CD4-positive, alpha-beta T cell treated with Interleukin-1 beta for 1 hour (primary cell): ENCODE measurements around the gene CD177.
"Not testable (repeated sequence)": the region's sequence is repeated elsewhere in the genome, so short reads cannot be mapped to it uniquely, and the experiment has no call there.

ENCODE experiments used
- DNase-seq, 2 donors: peaks; one replicate each; pipeline ENCODE4 v3.0.0-alpha.2; 2020 to 2022

The CD177 gene, protein sequence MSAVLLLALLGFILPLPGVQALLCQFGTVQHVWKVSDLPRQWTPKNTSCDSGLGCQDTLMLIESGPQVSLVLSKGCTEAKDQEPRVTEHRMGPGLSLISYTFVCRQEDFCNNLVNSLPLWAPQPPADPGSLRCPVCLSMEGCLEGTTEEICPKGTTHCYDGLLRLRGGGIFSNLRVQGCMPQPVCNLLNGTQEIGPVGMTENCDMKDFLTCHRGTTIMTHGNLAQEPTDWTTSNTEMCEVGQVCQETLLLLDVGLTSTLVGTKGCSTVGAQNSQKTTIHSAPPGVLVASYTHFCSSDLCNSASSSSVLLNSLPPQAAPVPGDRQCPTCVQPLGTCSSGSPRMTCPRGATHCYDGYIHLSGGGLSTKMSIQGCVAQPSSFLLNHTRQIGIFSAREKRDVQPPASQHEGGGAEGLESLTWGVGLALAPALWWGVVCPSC

DNA sequence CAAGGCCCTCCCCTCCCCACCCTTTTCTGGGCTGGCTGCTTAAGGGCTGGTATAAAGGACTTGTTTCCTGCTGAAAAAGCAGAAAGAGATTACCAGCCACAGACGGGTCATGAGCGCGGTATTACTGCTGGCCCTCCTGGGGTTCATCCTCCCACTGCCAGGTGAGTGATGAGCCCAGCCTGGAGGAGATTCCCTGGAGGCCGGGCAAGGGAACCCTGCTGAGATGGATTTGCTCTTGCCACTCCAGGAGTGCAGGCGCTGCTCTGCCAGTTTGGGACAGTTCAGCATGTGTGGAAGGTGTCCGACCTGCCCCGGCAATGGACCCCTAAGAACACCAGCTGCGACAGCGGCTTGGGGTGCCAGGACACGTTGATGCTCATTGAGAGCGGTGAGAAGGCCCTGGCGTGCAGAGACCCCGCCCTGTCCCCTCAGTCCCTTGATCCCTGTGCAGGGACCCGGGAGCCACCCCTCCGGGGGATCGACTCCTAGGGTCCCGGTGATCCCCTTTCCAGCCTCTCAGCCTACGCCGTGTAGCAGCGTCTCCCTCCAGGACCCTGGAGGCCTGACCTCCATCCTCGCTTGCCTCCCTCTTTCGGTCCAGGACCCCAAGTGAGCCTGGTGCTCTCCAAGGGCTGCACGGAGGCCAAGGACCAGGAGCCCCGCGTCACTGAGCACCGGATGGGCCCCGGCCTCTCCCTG is at the start of gene CD177:
Gene CD177 (plus strand): TSS at position 81 of the 699 bp plus-strand sequence. CDS start 29 bp downstream, at position 110.
- no peak for DNase-seq

DNA sequence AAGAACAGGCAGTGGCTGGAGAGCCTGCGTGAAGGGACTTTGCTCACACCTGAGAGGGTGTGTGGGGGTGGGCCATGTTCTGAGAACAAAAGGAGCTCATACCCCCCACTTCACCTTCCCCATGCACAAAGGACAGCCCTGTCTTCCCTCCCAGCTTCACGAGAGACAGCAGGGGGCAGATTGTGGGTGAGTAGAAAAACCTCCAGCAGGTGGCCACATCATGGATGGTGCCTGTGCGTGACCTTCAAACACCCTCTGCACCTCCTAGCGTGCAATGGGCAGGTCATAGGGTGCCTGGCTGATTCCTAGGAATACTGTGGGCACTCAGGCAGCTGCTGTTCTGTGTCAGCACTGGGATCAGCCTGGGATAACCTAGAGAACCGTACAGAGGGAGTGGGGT is 47.8 kb upstream of the CD177 start:
- DNase-seq = no peak

DNA sequence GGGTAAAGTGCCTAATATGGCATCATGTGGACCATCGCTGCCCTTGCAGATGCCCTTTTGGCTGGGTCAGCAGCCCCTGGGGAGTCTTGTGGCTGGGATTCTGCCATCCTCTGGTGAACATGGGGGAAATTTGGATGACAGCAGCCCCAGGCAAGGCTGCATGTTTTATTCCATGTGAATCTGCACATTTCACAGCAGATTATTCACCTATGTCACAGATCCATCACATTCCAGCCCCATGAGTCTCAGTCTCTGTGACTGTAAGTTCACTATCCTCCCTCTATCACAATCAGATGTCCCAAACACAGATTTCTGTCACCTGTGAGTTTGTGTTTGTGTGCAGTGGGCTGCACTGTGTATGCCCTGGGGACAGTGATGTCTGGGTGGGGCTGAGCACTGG is 47.4 kb upstream of the CD177 start:
- no peak for DNase-seq

DNA sequence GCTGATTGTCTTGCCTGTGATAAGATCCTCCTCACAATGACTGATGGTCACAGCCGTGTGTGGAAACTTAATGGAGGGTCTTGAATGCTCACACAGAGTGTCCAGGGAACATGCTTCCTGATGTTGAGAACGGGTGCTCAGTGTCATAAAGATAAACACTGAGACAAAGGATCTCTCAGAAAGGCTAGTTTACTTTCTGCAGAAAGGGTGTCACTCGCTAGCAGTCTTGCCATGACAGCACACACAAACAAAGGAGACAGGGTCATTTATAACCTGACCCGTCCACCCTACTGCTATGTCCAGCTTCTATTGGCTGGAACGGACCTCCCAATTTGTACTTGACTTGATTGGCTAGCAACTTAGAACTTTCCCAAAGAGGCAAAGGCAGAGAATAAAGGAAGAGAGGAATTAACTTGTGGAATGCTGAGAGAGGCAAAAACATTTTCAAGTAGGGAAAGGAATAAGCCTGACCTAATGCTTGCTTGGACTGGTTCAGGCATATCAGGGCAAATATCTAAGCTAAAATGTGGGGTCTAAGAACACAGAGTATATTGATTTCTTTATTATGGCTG is 45.2 kb upstream of the CD177 start:
- DNase-seq = no peak

DNA sequence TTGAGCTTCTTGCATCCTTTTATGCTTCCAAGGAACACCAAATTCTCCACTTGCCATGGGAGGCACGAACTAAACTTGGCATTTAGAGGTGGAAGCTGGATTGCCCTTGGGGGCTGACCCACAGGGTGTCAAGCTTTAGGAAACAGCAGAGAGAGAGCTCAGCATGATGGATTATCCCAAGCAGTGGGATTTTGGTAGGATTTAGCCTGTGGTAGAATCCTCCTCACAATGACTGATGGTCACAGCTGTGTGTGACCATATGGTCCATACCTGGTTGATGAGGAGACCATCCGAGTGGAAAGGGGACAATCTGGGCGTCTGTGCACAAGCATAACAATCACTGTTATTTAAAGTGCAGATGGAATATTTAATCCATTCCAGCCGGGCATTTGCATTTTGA is 44.0 kb upstream of the CD177 start:
- no peak for DNase-seq

DNA sequence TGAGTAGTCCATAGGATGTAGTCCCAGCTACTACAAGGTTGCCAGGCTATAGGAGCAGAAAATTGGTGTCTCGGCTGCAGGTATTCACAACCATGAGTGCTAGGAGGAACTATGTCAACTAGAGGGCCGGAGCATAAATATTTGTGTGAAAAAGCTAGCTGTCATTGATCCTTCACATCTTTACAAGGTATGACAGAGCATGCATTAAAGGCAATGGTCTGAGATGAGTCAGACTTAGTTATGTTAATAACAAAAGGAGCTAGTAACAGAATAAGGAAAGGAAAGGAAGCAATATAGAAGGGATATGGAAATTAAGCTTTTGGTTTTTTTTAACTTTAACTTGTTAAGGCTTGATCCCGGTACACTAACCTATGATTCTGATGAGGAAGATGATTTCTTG is 43.3 kb upstream of the CD177 start:
- DNase-seq = no peak

DNA sequence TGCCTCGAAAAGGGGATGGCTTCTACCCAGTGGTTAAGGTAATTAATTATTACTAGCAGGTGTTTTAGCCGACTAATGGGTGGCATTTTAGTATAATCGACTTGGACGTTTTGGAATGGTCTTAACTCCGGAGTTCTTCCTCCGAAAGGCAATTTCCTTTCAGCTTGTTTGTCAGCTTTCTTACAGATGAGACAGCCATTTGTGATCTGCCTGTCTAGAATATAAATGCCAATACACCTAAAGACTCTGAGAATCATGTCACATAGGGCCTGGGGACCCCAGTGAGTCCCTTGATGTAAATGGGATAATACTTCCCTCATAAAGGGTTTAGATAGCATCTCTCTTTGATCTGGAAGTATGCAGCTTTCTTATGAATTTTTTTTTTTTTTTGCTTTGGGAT is 42.2 kb upstream of the CD177 start:
- DNase-seq = no peak

DNA sequence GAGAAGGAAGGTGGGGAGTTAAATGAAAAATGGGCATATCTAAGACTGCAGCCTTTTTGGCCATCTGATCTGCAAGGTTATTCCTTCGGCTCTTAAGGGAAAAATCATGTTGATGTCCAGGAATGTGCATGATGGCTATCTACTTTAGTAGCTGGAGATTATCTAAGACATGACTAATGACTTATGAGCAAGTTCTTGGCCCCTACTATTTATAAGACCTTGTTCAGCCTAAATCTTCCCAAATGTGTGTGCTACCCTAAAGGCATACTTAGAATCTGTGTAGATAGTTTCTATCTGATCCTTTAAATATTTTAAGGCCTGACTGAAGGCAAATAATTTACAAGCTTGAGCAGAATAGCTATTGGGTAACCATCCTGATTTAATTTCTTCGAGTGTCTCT is 41.8 kb upstream of the CD177 start:
- no peak for DNase-seq

DNA sequence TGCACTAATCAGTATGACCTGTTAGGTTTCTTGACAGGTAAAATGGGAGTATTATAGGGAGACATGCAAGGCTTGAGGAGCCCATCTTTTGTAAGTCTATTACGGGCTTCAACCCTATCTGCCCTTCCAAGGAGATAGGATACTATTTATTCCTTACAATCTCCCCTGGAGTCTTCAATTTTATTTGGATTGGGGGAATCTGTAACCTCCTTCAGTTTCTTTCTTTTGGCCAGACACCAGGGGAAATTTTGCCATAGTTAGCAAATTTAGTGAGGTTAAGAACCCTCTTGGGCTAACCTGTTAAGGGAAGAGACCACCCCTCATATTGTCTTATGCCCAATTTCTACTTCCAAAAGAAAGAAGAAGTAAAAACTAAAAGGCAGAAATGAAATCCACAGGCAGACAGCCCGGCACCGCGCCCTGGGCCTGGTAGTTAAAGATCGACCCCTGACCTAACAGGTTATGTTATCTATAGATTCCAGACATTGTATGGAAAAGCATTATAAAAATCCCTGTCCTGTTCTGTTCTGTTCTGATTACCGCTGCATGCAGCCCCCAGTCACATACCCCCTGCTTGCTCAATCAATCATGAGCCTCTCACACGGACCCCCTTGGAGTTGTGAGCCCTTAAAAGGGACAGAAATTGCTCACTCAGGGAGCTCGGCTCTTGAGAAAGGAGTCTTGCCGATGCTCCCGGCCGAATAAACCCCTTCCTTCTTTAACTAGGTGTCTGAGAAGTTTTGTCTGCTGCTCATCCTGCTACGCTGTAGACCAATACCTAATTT is 39.6 kb upstream of the CD177 start:
- no peak for DNase-seq

DNA sequence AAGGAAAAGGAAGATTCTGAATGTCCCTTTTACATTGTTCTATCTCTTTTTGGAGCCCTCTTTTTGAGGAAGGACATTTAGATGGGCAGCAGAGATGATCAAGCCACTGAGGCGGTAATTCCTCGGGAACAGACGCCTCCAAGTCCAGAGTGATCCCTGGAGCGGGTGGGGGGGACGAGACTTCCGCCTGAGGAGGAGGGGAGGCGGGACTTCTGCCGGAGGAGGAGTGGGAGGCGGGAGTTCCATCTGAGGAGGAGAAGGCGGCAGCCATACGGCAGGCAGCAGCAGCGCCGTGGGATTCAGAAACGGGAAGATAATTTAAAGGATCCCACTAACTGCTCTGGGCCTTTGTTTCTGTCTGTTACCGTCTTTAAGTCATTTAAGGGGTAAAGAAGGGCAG is 37.6 kb upstream of the CD177 start:
- DNase-seq = no peak

DNA sequence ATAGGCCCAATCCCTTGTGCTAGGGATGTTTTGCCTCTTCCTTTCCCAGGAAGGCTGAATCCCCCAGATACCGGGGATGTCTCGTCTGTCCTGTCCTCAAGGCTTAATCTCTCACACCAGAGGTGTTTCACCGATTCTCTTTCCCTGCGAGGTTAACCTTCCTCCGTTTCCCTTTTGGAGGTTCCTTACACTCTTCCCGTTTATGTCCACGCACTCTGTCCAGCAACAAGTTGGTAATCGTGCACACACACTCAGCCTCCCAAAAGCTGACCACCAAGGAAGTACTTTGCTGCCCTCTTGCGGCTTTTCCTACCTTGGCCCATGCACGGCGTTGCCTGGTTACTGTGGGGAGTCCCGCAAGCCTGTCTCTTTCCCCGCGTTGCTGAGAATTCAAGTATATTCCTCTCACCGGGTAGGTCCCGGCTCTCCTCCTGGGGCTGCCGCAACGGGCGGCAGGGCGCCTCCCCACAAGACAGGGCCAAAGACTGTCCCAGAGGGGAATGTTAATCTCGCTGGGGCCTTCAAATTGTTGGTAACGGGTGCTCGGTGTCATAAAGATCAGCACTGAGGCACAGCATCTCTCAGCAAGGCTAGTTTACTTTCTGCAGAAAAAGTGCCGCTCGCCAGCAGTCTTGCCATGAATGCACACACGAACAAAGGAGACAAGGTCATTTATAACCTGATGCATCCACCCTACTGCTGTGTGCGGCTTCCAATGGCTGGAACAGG is 36.7 kb upstream of the CD177 start:
- no peak for DNase-seq

DNA sequence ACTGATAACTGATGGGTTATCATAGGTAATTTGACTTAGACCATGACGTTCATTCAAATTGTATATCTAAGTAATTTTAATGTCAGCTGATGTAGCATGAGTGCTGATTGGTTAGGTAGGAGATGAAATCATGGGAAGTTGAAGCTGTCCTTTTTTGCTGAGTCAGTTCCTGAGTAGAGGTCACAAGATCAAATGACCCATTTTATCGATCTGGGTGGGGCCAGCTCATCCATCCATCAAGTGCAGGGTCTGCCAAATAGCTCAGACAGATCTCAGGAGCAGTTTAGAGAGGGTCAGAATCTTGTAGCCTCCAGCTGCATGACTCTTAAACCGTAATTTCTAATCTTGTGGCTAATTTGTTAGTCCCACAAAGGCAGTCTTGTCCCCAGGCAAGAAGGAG is 35.3 kb upstream of the CD177 start:
- no peak for DNase-seq

DNA sequence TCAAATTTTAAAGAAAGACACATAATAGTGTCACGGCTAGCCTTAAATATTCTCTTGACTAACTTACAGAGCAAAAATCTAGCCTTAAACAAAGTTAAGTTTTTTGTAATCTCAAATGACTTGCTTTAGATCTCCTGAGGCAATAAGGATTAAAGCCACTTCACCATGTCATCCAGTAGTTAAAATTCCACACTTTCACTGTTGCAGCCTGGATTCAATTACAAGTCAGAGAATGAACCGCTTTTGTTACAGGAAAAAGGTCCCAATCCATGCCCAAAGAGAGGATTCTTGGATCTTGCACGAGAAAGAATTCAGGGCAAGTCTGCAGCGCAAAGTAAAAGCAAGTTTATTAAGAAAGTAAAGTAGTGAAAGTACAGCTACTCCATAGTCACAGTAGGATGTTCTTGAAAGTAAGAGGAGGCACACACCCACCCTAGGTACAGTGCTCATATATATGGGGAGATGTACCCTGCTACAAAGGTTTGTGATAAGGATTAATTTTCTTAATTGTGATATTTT is 34.6 kb upstream of the CD177 start:
- no peak for DNase-seq

DNA sequence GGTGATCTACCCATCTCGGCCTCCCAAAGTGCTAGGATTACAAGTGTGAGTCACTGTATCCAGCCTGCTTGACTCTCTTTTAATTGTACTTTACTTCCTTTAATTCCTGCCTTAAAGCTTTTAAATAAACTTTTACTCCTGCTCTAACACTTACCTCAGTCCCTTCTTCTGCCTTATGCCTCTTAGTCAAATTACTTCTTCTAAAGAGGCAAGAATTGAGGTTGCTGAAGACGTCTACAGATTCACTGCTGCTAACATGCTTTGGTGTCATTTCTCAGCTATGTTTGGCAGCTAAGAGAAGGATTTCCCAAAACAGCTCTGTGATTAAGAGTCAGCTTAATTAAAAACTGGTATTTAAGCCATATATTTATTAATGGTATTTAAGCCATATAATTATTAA is 32.9 kb upstream of the CD177 start:
- no peak for DNase-seq

DNA sequence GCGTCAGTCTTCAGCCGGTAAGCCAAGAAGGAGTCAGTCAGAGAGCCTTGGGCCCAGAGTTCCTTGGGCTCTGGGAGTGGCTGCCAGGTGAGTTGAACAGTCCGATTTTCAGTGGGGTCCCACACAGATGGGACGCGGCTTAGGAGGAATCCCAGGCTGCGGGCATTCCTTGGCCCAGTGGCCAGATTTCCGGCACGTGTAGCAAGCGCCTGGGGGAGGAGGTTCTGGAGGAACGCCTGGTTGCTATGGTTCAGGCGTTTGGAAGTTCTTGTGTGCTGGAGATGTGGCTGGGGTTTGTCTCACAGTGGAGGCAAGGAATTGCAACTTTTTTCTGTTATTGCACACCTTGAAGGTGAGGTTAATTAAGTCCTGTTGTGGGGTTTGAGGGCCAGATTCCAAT is 26.7 kb upstream of the CD177 start:
- not testable (repeated sequence) for DNase-seq

DNA sequence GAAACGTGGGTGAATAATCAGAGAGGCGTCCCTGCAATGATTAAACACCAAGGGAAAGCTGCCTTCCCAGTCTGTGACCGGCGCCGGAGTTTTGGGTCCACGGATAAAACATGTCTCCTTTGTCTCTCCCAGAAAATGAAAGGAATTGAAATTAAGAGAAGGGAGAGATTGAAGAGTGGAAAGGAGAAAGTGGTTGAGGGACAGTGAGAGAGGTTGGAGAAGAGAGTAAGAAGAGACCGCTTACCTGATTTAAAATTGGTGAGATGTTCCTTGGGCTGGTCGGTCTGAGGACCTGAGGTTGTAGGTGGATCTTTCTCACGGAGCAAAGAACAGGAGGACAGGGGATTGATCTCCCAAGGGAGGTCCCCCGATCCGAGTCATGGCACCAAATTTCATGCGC is 24.9 kb upstream of the CD177 start:
- not testable (repeated sequence) for DNase-seq

DNA sequence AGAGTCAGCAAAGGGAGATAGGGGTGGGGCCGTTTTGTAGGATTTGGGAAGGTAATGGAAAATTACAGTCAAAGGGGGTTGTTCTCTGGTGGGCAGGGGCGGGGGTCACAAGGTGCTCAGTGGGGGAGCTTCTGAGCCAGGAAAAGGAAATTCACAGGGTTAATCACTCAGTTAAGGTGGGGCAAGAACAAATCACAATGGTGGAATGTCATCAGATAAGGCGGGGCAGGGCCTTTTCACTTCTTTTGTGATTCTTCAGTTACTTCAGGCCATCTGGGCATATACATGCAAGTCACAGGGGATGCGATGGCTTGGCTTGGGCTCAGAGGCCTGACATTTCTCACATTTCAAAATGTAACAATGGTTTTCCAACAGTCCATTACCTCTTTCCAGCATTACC is 24.4 kb upstream of the CD177 start:
- DNase-seq = not testable (repeated sequence)

DNA sequence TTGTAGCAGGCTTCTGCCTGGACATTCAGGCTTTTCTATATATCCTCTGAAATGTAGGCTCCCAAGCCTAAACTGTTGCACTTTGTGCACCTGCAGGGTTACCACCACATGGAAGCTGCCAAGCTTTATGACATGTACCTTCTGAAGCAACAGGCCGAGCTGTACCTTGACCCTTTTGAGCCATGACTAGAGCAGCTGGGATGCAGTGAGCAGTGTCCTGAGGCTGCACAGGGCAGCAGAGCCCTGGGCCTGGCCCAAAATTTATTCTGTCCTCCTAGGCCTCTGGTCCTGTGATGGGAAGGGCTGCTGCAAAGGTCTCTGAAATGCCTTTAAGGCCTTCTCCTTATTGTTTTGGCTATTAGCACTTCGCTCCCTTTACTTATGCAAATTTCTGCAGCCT is 23.5 kb upstream of the CD177 start:
- DNase-seq = no peak

DNA sequence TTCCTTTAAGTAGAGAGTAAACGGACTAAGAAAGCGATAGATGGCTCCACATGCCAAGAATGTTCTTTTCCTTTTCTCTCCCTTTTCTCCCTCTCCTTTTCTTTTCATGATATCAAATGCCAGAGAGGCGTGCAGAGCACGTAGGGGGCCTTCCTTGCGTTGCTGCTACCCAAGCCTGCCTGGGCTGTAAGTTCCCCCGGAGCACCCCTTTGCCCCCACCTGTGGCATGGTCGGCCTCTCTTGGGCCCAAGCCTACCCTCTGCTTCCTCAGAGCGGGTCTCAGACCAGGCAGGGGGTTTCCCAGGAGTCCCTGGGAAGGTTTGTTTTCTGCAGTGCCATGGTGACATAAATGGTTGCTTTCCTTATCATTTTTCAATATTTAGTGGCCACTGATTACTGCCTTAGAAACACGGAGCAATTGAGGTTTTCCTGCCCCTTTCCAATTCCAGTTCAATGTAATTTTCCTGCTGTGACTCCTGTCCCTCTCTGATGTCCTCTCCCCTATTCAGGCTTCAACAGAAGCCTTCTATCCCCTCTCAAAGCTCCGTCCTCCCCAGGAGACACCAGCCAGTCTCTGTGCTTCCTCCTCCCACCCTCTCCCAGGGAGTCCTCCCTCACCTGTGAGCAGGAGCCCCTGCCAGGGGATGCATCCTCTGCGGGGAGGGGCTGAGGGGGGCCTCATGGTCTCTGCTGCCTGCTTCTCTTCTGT is 22.6 kb upstream of the CD177 start:
- DNase-seq = no peak

DNA sequence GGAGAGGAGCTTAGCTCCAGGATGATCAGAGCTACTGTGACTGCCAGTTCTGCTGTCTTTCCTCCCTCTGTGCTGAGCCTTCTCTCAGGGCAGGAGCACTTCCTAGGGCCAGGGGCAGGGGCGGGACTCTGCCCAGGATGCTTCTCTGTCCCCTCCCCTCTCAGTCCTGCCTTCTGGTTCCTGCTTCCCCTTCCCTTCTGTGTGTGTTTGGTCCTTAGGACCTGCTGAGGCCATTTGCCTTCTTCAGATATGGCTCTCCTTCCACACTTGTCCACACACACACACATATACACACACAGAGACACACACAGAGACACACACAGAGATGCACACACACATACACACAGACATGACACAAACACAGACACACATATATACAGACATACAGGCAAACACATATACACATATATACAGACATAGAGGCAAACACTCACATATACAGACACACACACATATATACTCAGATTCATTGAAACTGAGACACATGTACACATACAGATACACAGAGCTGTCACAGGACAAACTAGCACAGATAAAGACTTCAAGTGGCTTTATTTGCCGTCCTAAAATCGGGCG is 22.0 kb upstream of the CD177 start:
- DNase-seq = no peak
